Caco-2 (cell line): ENCODE data around the gene CDH13. TPM values are rescaled to one million over a fixed set of nuclear protein-coding genes. Genes with fewer than 3 reads are reported as not detected.

Source experiments
- BruUV-seq: library from RNA; stranded (reverse); fragments of 400-500 nt; replicated peaks from 2 replicates; lab custom pipeline; 2021; lab: Mats Ljungman, UMichigan
- CTCF ChIA-PET: fragments of 300-600 bp; sonication (Branson Sonifier 250); formaldehyde crosslinking; loops from one replicate; lab custom pipeline; 2022; ENCODE audit warnings: antibody characterized with exemption; lab: Charles Lee
- POLR2A ChIA-PET: fragments of 300-600 bp; sonication (Branson Sonifier 250); formaldehyde crosslinking; loops from one replicate; lab custom pipeline; 2022; ENCODE audit warnings: antibody characterized with exemption; lab: Charles Lee
- DNase-seq, 2 experiments: peaks; one replicate each; pipeline versions ENCODE4 v3.0.0 to v3.0.0-alpha.2; 2020 to 2022
- H3K27me3 ChIP-seq: replicated peaks from 2 replicates; pipeline ENCODE4 v1.6.0; 2011; ENCODE audit warnings: low read length; ENCODE audit not compliant: control insufficient read depth, insufficient read depth
- H3K36me3 ChIP-seq: 2 replicates; pipeline ENCODE4 v1.5.1; 2011; ENCODE audit warnings: low read length; ENCODE audit not compliant: control insufficient read depth, insufficient read depth
- H3K4me1 ChIP-seq: fragments of 250-450 bp; sonication (Bioruptor Pico); 2 replicates; pipeline ENCODE4 v1.5.1; 2020; ENCODE audit warnings: mild to moderate bottlenecking
- H3K4me3 ChIP-seq: 2 replicates; pipeline ENCODE4 v1.5.1; 2011; ENCODE audit warnings: low read depth, mild to moderate bottlenecking, control low read depth, low read length
- H3K9me3 ChIP-seq: fragments of 250-450 bp; sonication (Bioruptor Pico); 2 replicates; pipeline ENCODE4 v1.5.1; 2020; ENCODE audit warnings: mild to moderate bottlenecking, moderate library complexity
- H3K27ac Mint-ChIP-seq: one replicate; pipeline ENCODE4 v1.8.0; 2022; ENCODE audit warnings: mixed read lengths; ENCODE audit not compliant: unreplicated experiment
- H3K27me3 Mint-ChIP-seq: one replicate; pipeline ENCODE4 v1.8.0; 2022; ENCODE audit warnings: mixed read lengths; ENCODE audit not compliant: insufficient read depth, unreplicated experiment
- H3K36me3 Mint-ChIP-seq: one replicate; pipeline ENCODE4 v1.8.0; 2022; ENCODE audit warnings: mild to moderate bottlenecking, mixed read lengths; ENCODE audit not compliant: insufficient read depth, unreplicated experiment
- H3K4me1 Mint-ChIP-seq: one replicate; pipeline ENCODE4 v1.8.0; 2022; ENCODE audit warnings: low read depth, mixed read lengths; ENCODE audit not compliant: unreplicated experiment
- H3K4me3 Mint-ChIP-seq: one replicate; pipeline ENCODE4 v1.8.0; 2022; ENCODE audit warnings: mild to moderate bottlenecking, moderate library complexity, mixed read lengths; ENCODE audit not compliant: unreplicated experiment
- H3K9me3 Mint-ChIP-seq: one replicate; pipeline ENCODE4 v1.8.0; 2022; ENCODE audit warnings: mixed read lengths; ENCODE audit not compliant: unreplicated experiment
- CTCF ChIP-seq, 2 experiments: fragments of 200-600 bp in 1 of 2; IDR thresholded peaks; 1 replicate in 1 of 2; 2 replicates in 1 of 2; pipeline versions ENCODE4 v1.5.1 to v1.8.0; 2011 to 2022; ENCODE audit warnings: antibody characterized with exemption in 1 of 2, control low read depth in 1 of 2, inconsistent platforms in 1 of 2, low read depth in 1 of 2, low read length in 1 of 2, mild to moderate bottlenecking in 1 of 2, moderate library complexity in 1 of 2; ENCODE audit not compliant: insufficient read depth in 1 of 2, severe bottlenecking in 1 of 2, unreplicated experiment in 1 of 2
- intact Hi-C: fragments of 100-400 bp; cut with micrococcal nuclease; formaldehyde crosslinking; loops from one replicate; pipeline ENCODE4 v1.10.0; 2022; ENCODE audit not compliant: unreplicated experiment
- total RNA-seq: library from RNA; stranded (reverse); gene quantifications from 2 replicates; pipeline ENCODE4 v1.2.3, GENCODE V29; 2022

The CDH13 gene
- total RNA-seq, 1 experiment from 2014 or later: 2.2 TPM

GRCh38 chr16:82867485-82867884 is 240.7 kb downstream of the CDH13 start:
- Mint-ChIP-seq H3K36me3 (no peaks in the 10 kb centered on the region), H3K27ac (no peak overlapping the region), H3K27me3 (peaks cover 2% of the 10 kb centered on the region), H3K9me3 (peaks cover 21% of the 10 kb centered on the region), H3K4me3 (no peak overlapping the region), H3K4me1 (no peaks in the 10 kb centered on the region)
- intact Hi-C loops: no loop called here
- DNase-seq: no peak
- no peaks in the 10 kb centered on the region for H3K27me3 ChIP-seq
- no peaks in the 10 kb centered on the region for H3K36me3 ChIP-seq
- no peaks in the 10 kb centered on the region for H3K4me1 ChIP-seq
- ChIA-PET POLR2A (no interaction called here), CTCF (no interaction called here)
- no peak for TF ChIP-seq CTCF (IDR thresholded peaks at IDR 0.05; ENCODE audit: insufficient read depth in 1 of 2, low read depth in 1 of 2, low read length in 1 of 2, severe bottlenecking in 1 of 2, unreplicated experiment in 1 of 2)
- H3K9me3 ChIP-seq: 0 out of 2 replicates have a peak, but pooled peaks cover 7% of the 10 kb centered on the region
- BruUV-seq: no TSS peak
- no peak overlapping the region for H3K4me3 ChIP-seq

- H3K4me1 Mint-ChIP-seq: no peaks in the 10 kb centered on the region
- no TSS peak for BruUV-seq
- no peak for DNase-seq
- ChIA-PET POLR2A (no interaction called here), CTCF (no interaction called here)
- no peaks in the 10 kb centered on the region for H3K36me3 Mint-ChIP-seq
- Histone ChIP-seq H3K36me3 (no peaks in the 10 kb centered on the region), H3K4me1 (no peaks in the 10 kb centered on the region), H3K27me3 (no peaks in the 10 kb centered on the region), H3K9me3 (no peaks in the 10 kb centered on the region), H3K4me3 (no peak overlapping the region)
- no peak overlapping the region for H3K4me3 Mint-ChIP-seq
- no peak for TF ChIP-seq CTCF (IDR thresholded peaks at IDR 0.05; ENCODE audit: insufficient read depth in 1 of 2, low read depth in 1 of 2, low read length in 1 of 2, severe bottlenecking in 1 of 2, unreplicated experiment in 1 of 2)
- intact Hi-C loops: no loop called here
- H3K9me3 Mint-ChIP-seq: no peaks in the 10 kb centered on the region
- H3K27ac Mint-ChIP-seq: no peak overlapping the region
- peaks cover 6% of the 10 kb centered on the region for H3K27me3 Mint-ChIP-seq
These were observed 247.5 kb downstream of the CDH13 start for GRCh38 chr16:82874271-82874670.

GRCh38 chr16:82874672-82875071 is 247.9 kb downstream of the CDH13 start:
- H3K27me3 Mint-ChIP-seq: peaks cover 5% of the 10 kb centered on the region
- H3K4me1 Mint-ChIP-seq: no peaks in the 10 kb centered on the region
- H3K27ac Mint-ChIP-seq: no peak overlapping the region
- no peak for DNase-seq
- TF ChIP-seq CTCF (IDR thresholded peaks at IDR 0.05; ENCODE audit: insufficient read depth in 1 of 2, low read depth in 1 of 2, low read length in 1 of 2, severe bottlenecking in 1 of 2, unreplicated experiment in 1 of 2): no peak
- intact Hi-C loops: no loop called here
- ChIA-PET POLR2A (no interaction called here), CTCF (no interaction called here)
- no peaks in the 10 kb centered on the region for H3K4me1 ChIP-seq
- H3K9me3 Mint-ChIP-seq: no peaks in the 10 kb centered on the region
- no peak overlapping the region for H3K4me3 Mint-ChIP-seq
- BruUV-seq: no TSS peak
- no peaks in the 10 kb centered on the region for H3K9me3 ChIP-seq
- no peaks in the 10 kb centered on the region for H3K36me3 ChIP-seq
- no peak overlapping the region for H3K4me3 ChIP-seq
- H3K27me3 ChIP-seq: no peaks in the 10 kb centered on the region
- no peaks in the 10 kb centered on the region for H3K36me3 Mint-ChIP-seq
